ENCODE measurements around the gene C2orf74.

DNA sequence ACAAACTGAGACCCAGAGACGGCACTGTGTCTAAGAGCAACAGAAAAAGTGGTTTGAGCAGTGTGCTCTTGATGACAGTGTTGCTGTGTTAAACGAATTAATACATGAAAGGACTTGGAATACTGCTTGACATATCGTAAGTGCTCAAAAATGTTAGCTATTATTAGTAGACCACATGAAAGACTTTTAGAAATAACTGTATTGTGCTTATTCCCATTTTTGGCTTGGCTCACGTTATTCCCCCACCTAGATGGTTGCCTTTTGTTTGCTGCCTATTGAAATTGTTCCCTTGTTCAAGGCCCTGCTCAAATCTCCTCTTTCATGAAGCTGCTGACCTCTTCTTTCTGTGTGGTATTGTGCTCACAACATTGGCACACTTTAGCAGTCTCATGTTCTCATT, 27.8 kb upstream of the C2orf74 start:
- TF ChIP-seq, protein P1, sequence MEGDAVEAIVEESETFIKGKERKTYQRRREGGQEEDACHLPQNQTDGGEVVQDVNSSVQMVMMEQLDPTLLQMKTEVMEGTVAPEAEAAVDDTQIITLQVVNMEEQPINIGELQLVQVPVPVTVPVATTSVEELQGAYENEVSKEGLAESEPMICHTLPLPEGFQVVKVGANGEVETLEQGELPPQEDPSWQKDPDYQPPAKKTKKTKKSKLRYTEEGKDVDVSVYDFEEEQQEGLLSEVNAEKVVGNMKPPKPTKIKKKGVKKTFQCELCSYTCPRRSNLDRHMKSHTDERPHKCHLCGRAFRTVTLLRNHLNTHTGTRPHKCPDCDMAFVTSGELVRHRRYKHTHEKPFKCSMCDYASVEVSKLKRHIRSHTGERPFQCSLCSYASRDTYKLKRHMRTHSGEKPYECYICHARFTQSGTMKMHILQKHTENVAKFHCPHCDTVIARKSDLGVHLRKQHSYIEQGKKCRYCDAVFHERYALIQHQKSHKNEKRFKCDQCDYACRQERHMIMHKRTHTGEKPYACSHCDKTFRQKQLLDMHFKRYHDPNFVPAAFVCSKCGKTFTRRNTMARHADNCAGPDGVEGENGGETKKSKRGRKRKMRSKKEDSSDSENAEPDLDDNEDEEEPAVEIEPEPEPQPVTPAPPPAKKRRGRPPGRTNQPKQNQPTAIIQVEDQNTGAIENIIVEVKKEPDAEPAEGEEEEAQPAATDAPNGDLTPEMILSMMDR (IDR thresholded peaks at IDR 0.05; ENCODE audit: insufficient read depth, low read length, poor library complexity, severe bottlenecking) = no peak
- no peak for TF ChIP-seq EZH2phosphoT487 (conservative IDR thresholded peaks at IDR 0.05; ENCODE audit: low read length)

Measured in SU-DHL-6 (cell line).